Mesenchymal stem cell (in vitro differentiated cells and primary cell): ENCODE measurements around the gene PUM1.
"Not testable (repeated sequence)": the region's sequence is repeated elsewhere in the genome, so short reads cannot be mapped to it uniquely, and the experiment has no call there.

ENCODE experiments used
- DNase-seq: peaks from one replicate; pipeline ENCODE4 v3.0.0-alpha.2; 2013
- H2AFZ ChIP-seq: one replicate; pipeline ENCODE4 v1.6.1; 2013; ENCODE audit warnings: low read depth, mild to moderate bottlenecking, control low read depth, inconsistent platforms, low read length, moderate library complexity
- H2AK5ac ChIP-seq: 2 replicates; pipeline ENCODE4 v1.6.1; 2013; ENCODE audit warnings: low read length, moderate library complexity, mild to moderate bottlenecking, inconsistent platforms; ENCODE audit not compliant: severe bottlenecking
- H2BK120ac ChIP-seq: one replicate; pipeline ENCODE4 v1.6.1; 2013; ENCODE audit warnings: low read depth, mild to moderate bottlenecking, inconsistent platforms, low read length, moderate library complexity
- H2BK12ac ChIP-seq, 2 experiments: one replicate each; pipeline ENCODE4 v1.6.1; 2013; ENCODE audit warnings: inconsistent platforms in 2 of 2, low read length in 2 of 2, mild to moderate bottlenecking in 2 of 2, moderate library complexity in 2 of 2, control low read depth in 1 of 2
- H2BK15ac ChIP-seq: one replicate; pipeline ENCODE4 v1.6.1; 2013; ENCODE audit warnings: mild to moderate bottlenecking, low read depth, inconsistent platforms; ENCODE audit not compliant: poor library complexity, severe bottlenecking
- H2BK5ac ChIP-seq: 2 replicates; pipeline ENCODE4 v1.6.1; 2013; ENCODE audit warnings: low read depth, mild to moderate bottlenecking, low read length, control low read depth, inconsistent platforms; ENCODE audit not compliant: poor library complexity, severe bottlenecking
- H3K14ac ChIP-seq, 2 experiments: one replicate each; pipeline ENCODE4 v1.6.1; 2013; ENCODE audit warnings: inconsistent platforms in 2 of 2, low read length in 2 of 2, control low read depth in 1 of 2, mild to moderate bottlenecking in 1 of 2, moderate library complexity in 1 of 2
- H3K18ac ChIP-seq, 2 experiments: one replicate each; pipeline ENCODE4 v1.6.1; 2013; ENCODE audit warnings: inconsistent platforms in 2 of 2, low read length in 2 of 2, control low read depth in 1 of 2, low read depth in 1 of 2, mild to moderate bottlenecking in 1 of 2
- H3K23ac ChIP-seq, 2 experiments: one replicate each; pipeline ENCODE4 v1.6.1; 2013; ENCODE audit warnings: inconsistent platforms in 2 of 2, low read length in 2 of 2, mild to moderate bottlenecking in 2 of 2, moderate library complexity in 2 of 2, control low read depth in 1 of 2
- H3K27ac ChIP-seq: 2 replicates; pipeline ENCODE4 v1.5.1; 2013; ENCODE audit warnings: mild to moderate bottlenecking, moderate library complexity, low read length, control low read depth, inconsistent platforms; ENCODE audit not compliant: poor library complexity, severe bottlenecking
- H3K27me3 ChIP-seq, 2 experiments: 2 replicates each; pipeline versions ENCODE4 v1.6.1 to v1.7.0; 2013; ENCODE audit warnings: low read length in 2 of 2, mild to moderate bottlenecking in 2 of 2, moderate library complexity in 2 of 2, control low read depth in 1 of 2, inconsistent platforms in 1 of 2; ENCODE audit not compliant: control insufficient read depth in 1 of 2, insufficient read depth in 1 of 2
- H3K36me3 ChIP-seq, 2 experiments: 2 replicates each; pipeline versions ENCODE4 v1.6.1 to v1.7.0; 2013; ENCODE audit warnings: low read length in 2 of 2, control low read depth in 1 of 2, inconsistent platforms in 1 of 2, low read depth in 1 of 2, mild to moderate bottlenecking in 1 of 2; ENCODE audit not compliant: insufficient read depth in 2 of 2, control insufficient read depth in 1 of 2
- H3K4ac ChIP-seq, 2 experiments: one replicate each; pipeline ENCODE4 v1.6.1; 2013; ENCODE audit warnings: inconsistent platforms in 2 of 2, low read length in 2 of 2, mild to moderate bottlenecking in 2 of 2, moderate library complexity in 2 of 2, control low read depth in 1 of 2, low read depth in 1 of 2
- H3K4me1 ChIP-seq: 2 replicates; pipeline ENCODE4 v1.6.1; 2013; ENCODE audit warnings: low read depth, low read length, control low read depth; ENCODE audit not compliant: control insufficient read depth, insufficient read depth
- H3K4me2 ChIP-seq: 2 replicates; pipeline ENCODE4 v1.6.1; 2013; ENCODE audit warnings: low read length, mild to moderate bottlenecking, inconsistent platforms; ENCODE audit not compliant: poor library complexity, severe bottlenecking
- H3K4me3 ChIP-seq, 2 experiments: 2 replicates each; pipeline versions ENCODE4 v1.5.1 to v1.7.0; 2013; ENCODE audit warnings: low read length in 2 of 2, mild to moderate bottlenecking in 2 of 2, control low read depth in 1 of 2, low read depth in 1 of 2; ENCODE audit not compliant: insufficient read depth in 1 of 2
- H3K79me1 ChIP-seq: replicated peaks from 2 replicates; pipeline ENCODE4 v1.6.1; 2013; ENCODE audit warnings: mild to moderate bottlenecking, control low read depth, low read length, inconsistent platforms; ENCODE audit not compliant: poor library complexity, severe bottlenecking
- H3K9ac ChIP-seq: 2 replicates; pipeline ENCODE4 v1.7.0; 2013; ENCODE audit warnings: mild to moderate bottlenecking, low read length, moderate library complexity
- H3K9me3 ChIP-seq: 2 replicates; pipeline ENCODE4 v1.7.0; 2013; ENCODE audit warnings: mild to moderate bottlenecking, low read length; ENCODE audit not compliant: control insufficient read depth
- H4K8ac ChIP-seq: one replicate; pipeline ENCODE4 v1.6.1; 2013; ENCODE audit warnings: inconsistent platforms, mild to moderate bottlenecking, low read length, moderate library complexity
- H4K91ac ChIP-seq: one replicate; pipeline ENCODE4 v1.6.1; 2013; ENCODE audit warnings: mild to moderate bottlenecking, low read length, inconsistent platforms
- WGBS: methylation state at CpG from one replicate; pipeline ENCODE4 v1.1.7; 2013; ENCODE audit warnings: mixed read lengths; 5-methylcytosine and 5-hydroxymethylcytosine counted together

PUM1 gene

GRCh38 chr1:30948813-30949486, 116.6 kb downstream of the PUM1 start:
- not testable (repeated sequence) for H4K8ac ChIP-seq, H3K9ac ChIP-seq, H2AFZ ChIP-seq, H3K4ac ChIP-seq, H3K4me2 ChIP-seq, H2BK120ac ChIP-seq, H2BK5ac ChIP-seq, DNase-seq, H2BK12ac ChIP-seq, H3K4me3 ChIP-seq, H3K4me1 ChIP-seq, H4K91ac ChIP-seq, H2AK5ac ChIP-seq, H3K23ac ChIP-seq, H3K27ac ChIP-seq, H3K18ac ChIP-seq, H2BK15ac ChIP-seq, H3K14ac ChIP-seq, H3K9me3 ChIP-seq, H3K27me3 ChIP-seq
- 100% methylated on average over 1 of the region's 5 CpGs for WGBS
- H3K79me1 ChIP-seq: peaks cover 24% of the 10 kb centered on the region
- peaks cover 31 to 90% of the 10 kb centered on the region in 2 experiments for H3K36me3 ChIP-seq

GRCh38 chr1:30948278-30948677, 117.2 kb downstream of the PUM1 start:
- H3K36me3 ChIP-seq: peaks cover 26 to 90% of the 10 kb centered on the region in 2 experiments
- H2BK120ac ChIP-seq: no peak overlapping the region
- no peak overlapping the region for H3K18ac ChIP-seq
- H4K91ac ChIP-seq: no peak overlapping the region
- H3K79me1 ChIP-seq: peaks cover 19% of the 10 kb centered on the region
- H3K9me3 ChIP-seq: no peaks in the 10 kb centered on the region
- H2AFZ ChIP-seq: no peak overlapping the region
- WGBS: 87% methylated on average over 3 of the region's 3 CpGs
- H3K23ac ChIP-seq: no peak overlapping the region
- H2BK12ac ChIP-seq: no peak overlapping the region
- H3K4me3 ChIP-seq: no peak overlapping the region
- no peaks in the 10 kb centered on the region for H3K27me3 ChIP-seq
- peaks cover 2% of the 10 kb centered on the region for H3K4me1 ChIP-seq
- no peak overlapping the region for H3K4ac ChIP-seq
- H2BK5ac ChIP-seq: no peak overlapping the region
- H3K27ac ChIP-seq: no peak overlapping the region
- no peak overlapping the region for H4K8ac ChIP-seq
- no peak overlapping the region for H2AK5ac ChIP-seq
- no peak overlapping the region for H3K14ac ChIP-seq
- DNase-seq: no peak
- no peak overlapping the region for H2BK15ac ChIP-seq
- no peak overlapping the region for H3K4me2 ChIP-seq
- H3K9ac ChIP-seq: no peak overlapping the region

GRCh38 chr1:30947212-30947611, 118.3 kb downstream of the PUM1 start:
- H3K36me3 ChIP-seq: peaks cover 28 to 89% of the 10 kb centered on the region in 2 experiments
- H2AK5ac ChIP-seq: no peak overlapping the region
- peaks cover 2% of the 10 kb centered on the region for H3K4me1 ChIP-seq
- H2BK12ac ChIP-seq: no peak overlapping the region
- H4K91ac ChIP-seq: no peak overlapping the region
- no peak overlapping the region for H4K8ac ChIP-seq
- H3K9me3 ChIP-seq: no peaks in the 10 kb centered on the region
- no peak overlapping the region for H3K27ac ChIP-seq
- no peak overlapping the region for H3K4me3 ChIP-seq
- no peak overlapping the region for H3K4ac ChIP-seq
- no peak overlapping the region for H3K4me2 ChIP-seq
- no peaks in the 10 kb centered on the region for H3K27me3 ChIP-seq
- no peak overlapping the region for H3K14ac ChIP-seq
- no peak overlapping the region for H2BK120ac ChIP-seq
- no peak overlapping the region for H3K23ac ChIP-seq
- no peak overlapping the region for H2BK5ac ChIP-seq
- no peak overlapping the region for H3K18ac ChIP-seq
- H3K79me1 ChIP-seq: peaks cover 17% of the 10 kb centered on the region
- H2BK15ac ChIP-seq: no peak overlapping the region
- DNase-seq: no peak
- no peak overlapping the region for H2AFZ ChIP-seq
- no peak overlapping the region for H3K9ac ChIP-seq

- Histone ChIP-seq H3K4me3 (no peak overlapping the region), H3K9ac (no peak overlapping the region), H4K8ac (no peak overlapping the region), H2BK5ac (no peak overlapping the region), H3K79me1 (peaks cover 21% of the 10 kb centered on the region), H2BK12ac (no peak overlapping the region), H4K91ac (no peak overlapping the region), H3K27ac (no peak overlapping the region), H3K4me1 (no peaks in the 10 kb centered on the region), H3K4ac (no peak overlapping the region), H3K27me3 (no peaks in the 10 kb centered on the region), H2AFZ (no peak overlapping the region), H3K36me3 (peaks cover 37 to 90% of the 10 kb centered on the region in 2 experiments), H3K14ac (no peak overlapping the region), H3K9me3 (no peaks in the 10 kb centered on the region), H2BK120ac (no peak overlapping the region), H3K23ac (no peak overlapping the region), H2BK15ac (no peak overlapping the region), H2AK5ac (no peak overlapping the region), H3K4me2 (no peak overlapping the region), H3K18ac (no peak overlapping the region)
- no peak for DNase-seq
- WGBS: over 99% methylated on average over 5 of the region's 7 CpGs
These were observed 123.1 kb downstream of the PUM1 start for GRCh38 chr1:30942326-30942963.
